Choroid plexus epithelial cell (primary cell): ENCODE measurements around the gene CEP72.
"Not testable (repeated sequence)": the region's sequence is repeated elsewhere in the genome, so short reads cannot be mapped to it uniquely, and the experiment has no call there.

Experiments
- DNase-seq: peaks from one replicate; pipeline ENCODE4 v3.0.0-alpha.2; 2010; ENCODE audit warnings: low read depth
- H3K4me3 ChIP-seq: 2 replicates; pipeline ENCODE4 v1.5.1; 2011; ENCODE audit warnings: low read depth, mild to moderate bottlenecking, control low read depth, low read length, moderate library complexity
- TF ChIP-seq, protein P1 (sequence below): conservative IDR thresholded peaks from 2 replicates; pipeline ENCODE4 v1.5.1; 2011; ENCODE audit warnings: low read depth, mild to moderate bottlenecking, control low read depth, inconsistent platforms, low read length, moderate library complexity

The CEP72 gene

GRCh38 chr5:604391-604831 lies 7.7 kb upstream of the CEP72 start:
- DNase-seq: no peak
- H3K4me3 ChIP-seq: no peak overlapping the region
- TF ChIP-seq, protein P1, sequence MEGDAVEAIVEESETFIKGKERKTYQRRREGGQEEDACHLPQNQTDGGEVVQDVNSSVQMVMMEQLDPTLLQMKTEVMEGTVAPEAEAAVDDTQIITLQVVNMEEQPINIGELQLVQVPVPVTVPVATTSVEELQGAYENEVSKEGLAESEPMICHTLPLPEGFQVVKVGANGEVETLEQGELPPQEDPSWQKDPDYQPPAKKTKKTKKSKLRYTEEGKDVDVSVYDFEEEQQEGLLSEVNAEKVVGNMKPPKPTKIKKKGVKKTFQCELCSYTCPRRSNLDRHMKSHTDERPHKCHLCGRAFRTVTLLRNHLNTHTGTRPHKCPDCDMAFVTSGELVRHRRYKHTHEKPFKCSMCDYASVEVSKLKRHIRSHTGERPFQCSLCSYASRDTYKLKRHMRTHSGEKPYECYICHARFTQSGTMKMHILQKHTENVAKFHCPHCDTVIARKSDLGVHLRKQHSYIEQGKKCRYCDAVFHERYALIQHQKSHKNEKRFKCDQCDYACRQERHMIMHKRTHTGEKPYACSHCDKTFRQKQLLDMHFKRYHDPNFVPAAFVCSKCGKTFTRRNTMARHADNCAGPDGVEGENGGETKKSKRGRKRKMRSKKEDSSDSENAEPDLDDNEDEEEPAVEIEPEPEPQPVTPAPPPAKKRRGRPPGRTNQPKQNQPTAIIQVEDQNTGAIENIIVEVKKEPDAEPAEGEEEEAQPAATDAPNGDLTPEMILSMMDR: no peak

DNA sequence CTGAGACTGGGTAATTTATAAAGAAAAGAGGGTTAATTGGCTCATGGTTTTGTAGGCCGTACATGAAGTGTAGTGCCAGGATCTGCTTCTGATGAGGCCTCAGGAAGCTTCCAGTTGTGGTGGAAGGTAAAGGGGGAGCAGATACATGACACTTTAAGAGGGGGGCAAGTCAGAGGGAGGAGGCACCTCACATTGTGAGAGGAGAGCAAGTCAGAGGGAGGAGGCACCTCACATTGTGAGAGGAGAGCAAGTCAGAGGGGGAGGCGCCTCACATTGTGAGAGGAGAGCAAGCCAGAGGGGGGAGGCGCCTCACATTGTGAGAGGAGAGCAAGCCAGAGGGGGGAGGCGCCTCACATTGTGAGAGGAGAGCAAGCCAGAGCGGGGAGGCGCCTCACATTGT lies 7.0 kb upstream of the CEP72 start:
- not testable (repeated sequence) for H3K4me3 ChIP-seq, DNase-seq

DNA sequence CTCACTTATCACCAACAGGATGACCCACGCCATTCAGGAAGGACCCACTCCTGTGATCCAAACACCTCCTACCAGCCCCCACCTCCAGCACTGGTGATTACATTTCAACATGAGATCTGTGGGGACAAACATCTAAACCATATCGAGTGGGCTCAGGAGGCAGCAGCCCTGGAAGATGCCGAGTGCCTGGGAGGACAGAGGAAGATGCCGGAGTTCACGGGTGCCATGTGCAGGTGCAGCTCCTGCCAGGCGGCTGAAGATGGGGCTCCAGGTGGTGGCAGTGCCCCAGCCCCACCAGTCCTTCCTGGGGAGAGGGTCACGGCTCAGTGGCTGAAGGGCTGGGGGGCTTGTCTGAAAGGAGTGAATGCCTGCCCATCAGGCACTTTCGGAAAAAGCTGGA lies 6.1 kb upstream of the CEP72 start:
- DNase-seq: no peak
- no peak overlapping the region for H3K4me3 ChIP-seq
- TF ChIP-seq, protein P1: no peak

DNA sequence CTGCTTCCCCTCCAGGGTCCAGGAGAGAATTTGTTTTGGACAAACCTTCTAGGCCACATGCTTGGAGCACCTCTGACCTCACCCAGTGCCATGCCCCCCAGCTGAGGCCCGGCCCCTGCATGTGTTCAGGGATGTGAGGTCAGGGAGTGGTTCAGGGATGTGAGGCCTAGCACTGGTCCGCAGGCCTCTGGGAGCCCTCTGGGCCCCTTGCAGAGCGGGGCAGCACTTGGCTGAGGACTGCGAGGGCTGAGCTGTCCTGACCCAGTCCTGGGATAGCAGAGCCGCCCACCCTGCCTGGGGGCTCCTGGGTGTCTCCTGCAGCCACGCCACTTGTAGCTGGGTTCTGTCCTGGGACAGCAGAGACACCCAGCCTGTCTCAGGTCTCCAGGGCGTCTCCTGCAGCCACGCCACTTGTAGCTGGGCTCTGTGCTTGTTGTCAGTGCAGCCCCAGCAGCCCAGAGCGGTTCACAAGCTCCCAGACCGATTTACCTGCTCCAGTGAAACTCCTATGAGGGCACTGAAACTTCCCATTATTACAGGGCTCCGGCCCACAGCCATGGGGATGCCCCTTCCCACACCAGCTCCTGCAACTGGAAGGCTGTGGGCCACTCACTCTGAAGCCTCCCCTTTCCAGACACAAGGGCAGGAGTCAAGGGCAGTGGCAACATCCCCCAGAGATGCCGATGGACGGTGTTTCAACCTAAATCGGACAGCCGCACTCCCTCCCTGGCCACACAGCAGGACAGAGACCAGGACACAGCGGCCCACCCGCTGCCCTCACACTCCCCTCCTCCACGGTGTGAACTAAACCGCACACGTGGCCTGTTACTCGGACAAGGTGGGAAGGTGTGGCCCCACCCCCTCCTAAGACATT lies 5.4 kb upstream of the CEP72 start:
- DNase-seq: no peak
- TF ChIP-seq, protein P1: no peak
- H3K4me3 ChIP-seq: no peak overlapping the region

- no peak for DNase-seq
- TF ChIP-seq, protein P1: no peak
- no peak overlapping the region for H3K4me3 ChIP-seq
Measured at GRCh38 chr5:607541-608428, 4.4 kb upstream of the CEP72 start.

GRCh38 chr5:608429-609370 lies 3.4 kb upstream of the CEP72 start:
- TF ChIP-seq, protein P1: no peak
- H3K4me3 ChIP-seq: no peak overlapping the region
- DNase-seq: no peak
